GM18502 (cell line): ENCODE data around the gene CLEC4M.

Source experiments
- ATAC-seq: cut with Tn5 transposase; IDR thresholded peaks from one replicate; pipeline ENCODE4 v1.9.1; 2021; ENCODE audit warnings: mild to moderate bottlenecking; ENCODE audit not compliant: unreplicated experiment, poor library complexity

Gene CLEC4M

GRCh38 chr19:7762719-7763293 is at the start of gene CLEC4M:
TSS of gene CLEC4M (plus strand) at chr19:7763243. CDS start at chr19:7763267, 24 bp downstream.
- no peak for ATAC-seq

- ATAC-seq = no peak
Observed at GRCh38 chr19:7715671-7716070, 47.4 kb upstream of the CLEC4M start.

- no peak for ATAC-seq
Observed at GRCh38 chr19:7716762-7717161, 46.3 kb upstream of the CLEC4M start.

- no peak for ATAC-seq
Observed at GRCh38 chr19:7718668-7719067, 44.4 kb upstream of the CLEC4M start.

- no peak for ATAC-seq
Observed at GRCh38 chr19:7720351-7720750, 42.7 kb upstream of the CLEC4M start.

- peak; percentile 53 for ATAC-seq
Observed at GRCh38 chr19:7722231-7722651, 40.8 kb upstream of the CLEC4M start.

- ATAC-seq = no peak
Observed at GRCh38 chr19:7725791-7726190, 37.3 kb upstream of the CLEC4M start.

- ATAC-seq = no peak
Observed at GRCh38 chr19:7729211-7729610, 33.8 kb upstream of the CLEC4M start.

GRCh38 chr19:7729831-7730285 is 33.2 kb upstream of the CLEC4M start:
- no peak for ATAC-seq

GRCh38 chr19:7730286-7731217 is 32.5 kb upstream of the CLEC4M start:
- ATAC-seq = no peak

- ATAC-seq = no peak
Observed at GRCh38 chr19:7731218-7731595, 31.8 kb upstream of the CLEC4M start.

GRCh38 chr19:7731615-7732014 is 31.4 kb upstream of the CLEC4M start:
- ATAC-seq = no peak

- ATAC-seq = no peak
Observed at GRCh38 chr19:7732045-7732444, 31.0 kb upstream of the CLEC4M start, which contains the start of gene CLEC4G. TSS of gene CLEC4G (minus strand) at chr19:7732110. CDS start at chr19:7732102, 8 bp downstream.

GRCh38 chr19:7733376-7733775 is 29.7 kb upstream of the CLEC4M start:
- ATAC-seq = no peak

- no peak for ATAC-seq
Observed at GRCh38 chr19:7734220-7735203, 28.5 kb upstream of the CLEC4M start.

- no peak for ATAC-seq
Observed at GRCh38 chr19:7736148-7736547, 26.9 kb upstream of the CLEC4M start.

- ATAC-seq = no peak
Observed at GRCh38 chr19:7737215-7737614, 25.8 kb upstream of the CLEC4M start.

GRCh38 chr19:7738023-7738422 is 25.0 kb upstream of the CLEC4M start:
- no peak for ATAC-seq

- ATAC-seq = no peak
Observed at GRCh38 chr19:7739211-7739755, 23.8 kb upstream of the CLEC4M start.
